Inferior parietal cortex (tissue), 1 donor: Measurements from ENCODE around the gene ZNF536.
"Not testable (repeated sequence)": the region's sequence is repeated elsewhere in the genome, so short reads cannot be mapped to it uniquely, and the experiment has no call there.

Source experiments
- DNase-seq: peaks from one replicate; pipeline ENCODE4 v3.0.0-alpha.2; 2016; ENCODE audit errors: extremely low spot score

The ZNF536 gene

GRCh38 chr19:30481823-30482222 lies 109.6 kb downstream of the ZNF536 start:
- DNase-seq: no peak

GRCh38 chr19:30482956-30483355 lies 110.8 kb downstream of the ZNF536 start:
- no peak for DNase-seq

GRCh38 chr19:30486250-30486649 lies 114.1 kb downstream of the ZNF536 start:
- DNase-seq: not testable (repeated sequence)

- no peak for DNase-seq
Observed at GRCh38 chr19:30487178-30487577, 115.0 kb downstream of the ZNF536 start.

- DNase-seq: no peak
Observed at GRCh38 chr19:30488191-30488590, 116.0 kb downstream of the ZNF536 start.

GRCh38 chr19:30490760-30491159 lies 118.6 kb downstream of the ZNF536 start:
- DNase-seq: no peak

GRCh38 chr19:30492586-30493270 lies 120.5 kb downstream of the ZNF536 start:
- no peak for DNase-seq

GRCh38 chr19:30497034-30497433 lies 124.8 kb downstream of the ZNF536 start:
- DNase-seq: no peak

GRCh38 chr19:30498085-30498484 lies 125.9 kb downstream of the ZNF536 start:
- not testable (repeated sequence) for DNase-seq

GRCh38 chr19:30498707-30499106 lies 126.5 kb downstream of the ZNF536 start:
- DNase-seq: peak; percentile 22

- no peak for DNase-seq
Observed at GRCh38 chr19:30504272-30504671, 132.1 kb downstream of the ZNF536 start.

GRCh38 chr19:30512176-30513081 lies 140.2 kb downstream of the ZNF536 start:
- no peak for DNase-seq

GRCh38 chr19:30513082-30513411 lies 140.9 kb downstream of the ZNF536 start:
- DNase-seq: no peak

GRCh38 chr19:30516111-30516510 lies 143.9 kb downstream of the ZNF536 start:
- DNase-seq: no peak

GRCh38 chr19:30516531-30516930 lies 144.3 kb downstream of the ZNF536 start:
- no peak for DNase-seq

GRCh38 chr19:30518965-30519606 lies 146.9 kb downstream of the ZNF536 start:
- no peak for DNase-seq

- DNase-seq: no peak
Observed at GRCh38 chr19:30519607-30520205, 147.5 kb downstream of the ZNF536 start.

GRCh38 chr19:30520735-30521479 lies 148.7 kb downstream of the ZNF536 start:
- DNase-seq: no peak

GRCh38 chr19:30521937-30522336 lies 149.8 kb downstream of the ZNF536 start:
- no peak for DNase-seq

- no peak for DNase-seq
Observed at GRCh38 chr19:30522341-30522740, 150.2 kb downstream of the ZNF536 start.

GRCh38 chr19:30523791-30524190 lies 151.6 kb downstream of the ZNF536 start:
- no peak for DNase-seq
